K562 (cell line): ENCODE results near the gene HMOX2. TPM values are rescaled to one million over a fixed set of nuclear protein-coding genes. Genes with fewer than 3 reads are reported as not detected.

Experiments
- ATAC-seq: fragments of 200-7000 bp; cut with Tn5 transposase; 3 replicates; pipeline ENCODE4 v1.9.1; 2020; ENCODE audit warnings: moderate library complexity
- BruUV-seq: library from RNA; stranded (reverse); fragments of 400-500 nt; replicated peaks from 2 replicates; lab custom pipeline; 2021; lab: Mats Ljungman, UMichigan
- CTCF ChIA-PET: fragments of 300-600 bp; formaldehyde crosslinking; extraction: SDS; loops from one replicate; lab custom pipeline; 2021; ENCODE audit warnings: low intra/inter-chr PET ratio; lab: Yijun Ruan, JAX
- POLR2A ChIA-PET: fragments of 300-600, 350-650 bp; sonication (Branson Sonifier 250); formaldehyde crosslinking; extraction: SDS; loops from one replicate; lab custom pipeline; 2021; ENCODE audit warnings: antibody characterized with exemption, inconsistent platforms; lab: Yijun Ruan, JAX
- DNase-seq, 4 experiments: peaks; one replicate each; pipeline versions ENCODE4 v3.0.0 to v3.0.0-alpha.2; 2011 to 2018; ENCODE audit warnings: low spot score in 3 of 4, mixed read lengths in 3 of 4; ENCODE audit errors: extremely low read depth in 1 of 4
- FAIRE-seq: peaks from 2 replicates; lab custom pipeline; 2011; peaks lifted over from hg19 to GRCh38; lab: Jason Lieb, UNC
- H2AFZ ChIP-seq: 2 replicates; pipeline ENCODE4 v1.6.0; 2011; ENCODE audit warnings: low read depth, low read length, control low read depth, inconsistent platforms
- H3K27ac ChIP-seq: fragments of 200-600 bp; 3 replicates; pipeline ENCODE4 v1.8.0; 2011; ENCODE audit warnings: low read depth, mild to moderate bottlenecking, control low read depth, inconsistent platforms, low read length, moderate library complexity, mixed read lengths; ENCODE audit errors: extremely low read depth
- H3K27me3 ChIP-seq, 2 experiments: fragments of 300-600 bp in 1 of 2; 2 replicates in 1 of 2; 3 replicates in 1 of 2; pipeline versions ENCODE4 v1.6.0 to v1.8.0; 2011; ENCODE audit warnings: inconsistent platforms in 2 of 2, low read length in 2 of 2, mild to moderate bottlenecking in 1 of 2, mixed read lengths in 1 of 2, moderate library complexity in 1 of 2; ENCODE audit not compliant: control insufficient read depth in 2 of 2, insufficient read depth in 2 of 2
- H3K36me3 ChIP-seq: fragments of 300-600 bp; 3 replicates; pipeline ENCODE4 v1.8.0; 2011; ENCODE audit warnings: mild to moderate bottlenecking, low read length, inconsistent platforms; ENCODE audit not compliant: control insufficient read depth, insufficient read depth
- H3K4me1 ChIP-seq, 2 experiments: fragments of 200-600 bp in 1 of 2; replicated peaks in 1 of 2; 2 replicates in 1 of 2; 3 replicates in 1 of 2; pipeline versions ENCODE4 v1.5.1 to v1.8.0; 2011; ENCODE audit warnings: inconsistent platforms in 2 of 2, low read length in 2 of 2, mild to moderate bottlenecking in 1 of 2, mixed read lengths in 1 of 2, moderate library complexity in 1 of 2; ENCODE audit not compliant: control insufficient read depth in 2 of 2, insufficient read depth in 2 of 2
- H3K4me2 ChIP-seq: 2 replicates; pipeline ENCODE4 v1.6.1; 2011; ENCODE audit warnings: low read length, control low read depth, inconsistent platforms, mixed read lengths; ENCODE audit not compliant: insufficient read depth
- H3K4me3 ChIP-seq: fragments of 200-600 bp; sonication (generic), shearing (Covaris generic); 2 replicates; pipeline ENCODE4 v1.5.1; 2016; ENCODE audit warnings: control low read depth, inconsistent platforms
- H3K79me2 ChIP-seq: fragments of 200-600 bp; 3 replicates; pipeline ENCODE4 v1.8.0; 2011; ENCODE audit warnings: low read length, inconsistent platforms; ENCODE audit not compliant: control insufficient read depth, insufficient read depth
- H3K9ac ChIP-seq, 2 experiments: 2 replicates each; pipeline versions ENCODE4 v1.6.0 to v1.6.1; 2011; ENCODE audit warnings: low read depth in 2 of 2, low read length in 2 of 2, control low read depth in 1 of 2, inconsistent platforms in 1 of 2, mild to moderate bottlenecking in 1 of 2, mixed read lengths in 1 of 2; ENCODE audit not compliant: insufficient read depth in 1 of 2
- H3K9me1 ChIP-seq: one replicate; pipeline ENCODE4 v1.6.0; 2011; ENCODE audit warnings: inconsistent platforms, mild to moderate bottlenecking, low read length, moderate library complexity; ENCODE audit not compliant: control insufficient read depth, insufficient read depth
- H3K9me3 ChIP-seq: replicated peaks from 2 replicates; pipeline ENCODE4 v1.5.1; 2011; ENCODE audit warnings: low read depth, low read length, inconsistent platforms; ENCODE audit not compliant: control insufficient read depth, insufficient read depth
- H4K20me1 ChIP-seq: replicated peaks from 2 replicates; pipeline ENCODE4 v1.6.1; 2011; ENCODE audit warnings: low read length, inconsistent platforms, mixed read lengths; ENCODE audit not compliant: control insufficient read depth, insufficient read depth
- ADNP ChIP-seq: fragments of 200-800 bp; sonication (Bioruptor generic); IDR thresholded peaks from 2 replicates; pipeline ENCODE4 v1.6.1; 2016; ENCODE audit warnings: missing genetic modification characterization, missing compliant biosample characterization
- BACH1 ChIP-seq: fragments of 200-800 bp; sonication (Bioruptor generic); IDR thresholded peaks from 2 replicates; pipeline ENCODE4 v1.6.1; 2016; ENCODE audit warnings: missing genetic modification characterization, missing compliant biosample characterization
- BMI1 ChIP-seq: fragments of 150-350 bp; IDR thresholded peaks from 2 replicates; pipeline ENCODE4 v1.6.1; 2014; ENCODE audit warnings: low read length
- CBFA2T2 ChIP-seq: fragments of 450-650 bp; conservative IDR thresholded peaks from 2 replicates; pipeline ENCODE4 v1.6.1; 2017; ENCODE audit warnings: mild to moderate bottlenecking
- GABPA ChIP-seq: fragments of 200-800 bp; sonication (Bioruptor generic); conservative IDR thresholded peaks from 2 replicates; pipeline ENCODE4 v1.6.1; 2016; ENCODE audit warnings: low read depth, missing genetic modification characterization, missing compliant biosample characterization
- MTA3 ChIP-seq: fragments of 450-650 bp; formaldehyde crosslinking; IDR thresholded peaks from 2 replicates; pipeline ENCODE4 v1.6.1; 2017; ENCODE audit warnings: mild to moderate bottlenecking, borderline replicate concordance
- NEUROD1 ChIP-seq: fragments of 150-350 bp; IDR thresholded peaks from 2 replicates; pipeline ENCODE4 v1.6.1; 2014; ENCODE audit warnings: borderline replicate concordance, low read length, low read depth; ENCODE audit not compliant: partially characterized antibody
- RBFOX2 ChIP-seq: fragments of 200-400 bp; formaldehyde crosslinking; IDR thresholded peaks from 2 replicates; pipeline ENCODE4 v1.6.1; 2017; ENCODE audit warnings: low read depth, mild to moderate bottlenecking, low read length, moderate library complexity
- RBM22 ChIP-seq: fragments of 200-400 bp; formaldehyde crosslinking; IDR thresholded peaks from 2 replicates; pipeline ENCODE4 v1.6.1; 2018; ENCODE audit warnings: low read length, low read depth; ENCODE audit not compliant: poor library complexity, severe bottlenecking
- ZC3H8 ChIP-seq: fragments of 450-650 bp; IDR thresholded peaks from 2 replicates; pipeline ENCODE4 v1.6.1; 2017
- ZEB2 ChIP-seq: fragments of 450-650 bp; IDR thresholded peaks from 2 replicates; pipeline ENCODE4 v1.6.1; 2016
- WGBS: fragments of 100-300 bp; shearing (Covaris generic); methylation state at CpG from one replicate; pipeline ENCODE4 v1.1.6; 2016; ENCODE audit warnings: low coverage, mixed read lengths; ENCODE audit not compliant: insufficient coverage; ENCODE audit errors: missing lambda C conversion rate; 5-methylcytosine and 5-hydroxymethylcytosine counted together
- in situ Hi-C: fragments of 300-500 bp; cut with MboI; formaldehyde crosslinking; loops from 4 replicates; pipeline ENCODE4 v1.15.0; 2018; ENCODE audit warnings: inconsistent platforms, mixed read lengths
- intact Hi-C: fragments of 100-400 bp; cut with micrococcal nuclease; formaldehyde crosslinking; loops from 2 replicates; pipeline ENCODE4 v1.14.2; 2022
- polyA plus RNA-seq, 8 experiments: library from polyadenylated mRNA; depleted of rRNA in 4 of 8; stranded (reverse) in 5 of 8; unstranded in 3 of 8; fragments of >200 nt; fragmentation: Nextera tagmentation in 2 of 8; fragmentation: Illumina TruSeq in 1 of 8; extraction: Ambion mirVana in 2 of 8; extraction: Trizol in 1 of 8; gene quantifications; 2 replicates each; pipeline versions ENCODE4 v1.2.1 to v1.2.3, GENCODE V29; 2011 to 2014; ENCODE audit warnings: inconsistent platforms in 1 of 8, missing spikeins in 1 of 8
- total RNA-seq, 7 experiments: library from RNA; depleted of rRNA in 6 of 7; stranded (reverse); fragments of >200 nt in 6 of 7; fragmentation: Illumina TruSeq in 2 of 7; extraction: Trizol in 2 of 7; gene quantifications; 2 replicates each; pipeline versions ENCODE4 v1.2.1 to v1.2.3, GENCODE V29; 2011 to 2021; ENCODE audit warnings: low replicate concordance in 1 of 7
- TF ChIP-seq, protein P1 (sequence below): fragments of 250-450 bp; sonication (Bioruptor Pico); IDR thresholded peaks from 2 replicates; pipeline ENCODE4 v1.5.0; 2021
- TF ChIP-seq, protein P2 (sequence below): fragments of 450-650 bp; formaldehyde crosslinking; IDR thresholded peaks from 2 replicates; pipeline ENCODE4 v1.4.0; 2020; ENCODE audit warnings: mild to moderate bottlenecking
- TF ChIP-seq, protein P3 (sequence below): fragments of 450-650 bp; IDR thresholded peaks from 2 replicates; pipeline ENCODE4 v1.6.1; 2016; ENCODE audit warnings: antibody characterized with exemption
- TF ChIP-seq, protein P4 (sequence below): sonication (generic); formaldehyde crosslinking; IDR thresholded peaks from 2 replicates; pipeline ENCODE4 v1.8.1; 2023; ENCODE audit warnings: missing genetic modification reagents, mild to moderate bottlenecking, borderline replicate concordance

HMOX2 gene
- total and polyA plus RNA-seq, 9 of the 15 experiments (the other 6 are each of a cell fraction or from before 2014, with no cell fraction given) = 26.8 to 87.4 (median 57.4) TPM

DNA sequence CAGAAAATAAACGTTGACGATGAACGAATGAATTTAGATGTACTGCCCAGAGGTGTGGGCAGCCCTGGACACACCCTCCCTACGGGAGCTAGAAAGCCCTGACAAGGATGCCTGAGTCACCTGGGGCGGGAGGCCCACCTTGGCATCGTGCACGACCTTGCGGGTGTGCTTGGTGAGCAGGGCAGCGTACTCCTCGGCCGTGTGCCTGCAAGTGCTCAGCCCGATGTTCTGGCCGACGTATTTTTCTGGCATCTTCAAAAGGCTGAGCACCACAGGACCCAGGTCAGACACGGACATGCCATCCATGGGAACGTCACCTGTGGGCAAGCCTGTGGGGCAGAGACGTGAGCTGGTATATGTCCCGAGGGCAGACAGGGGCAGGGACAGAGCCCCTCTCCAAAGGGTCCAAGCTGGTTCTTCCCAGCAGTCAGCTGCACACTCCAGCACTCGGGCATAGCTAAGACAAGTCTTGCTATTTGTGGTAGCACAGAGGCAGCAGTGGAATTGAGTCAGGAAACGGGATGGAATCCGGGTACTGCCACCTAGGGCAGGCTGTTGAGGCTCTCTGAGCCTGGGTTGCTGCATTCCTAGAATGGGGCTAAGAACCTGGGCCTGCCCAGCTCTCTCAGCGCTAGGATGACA lies 12.6 kb upstream of the HMOX2 start:
- Histone ChIP-seq H3K9me1 (no peaks in the 10 kb centered on the region), H3K4me2 (no peak overlapping the region), H3K36me3 (peaks cover 66% of the 10 kb centered on the region; the same call in 2 of the 3 replicates), H3K27ac (no peak overlapping the region), H3K79me2 (no peaks in the 10 kb centered on the region), H3K4me1 (peaks cover 0 to 18% of the 10 kb centered on the region in 2 experiments; a peak in 2 of 5 replicates), H3K27me3 (no peaks in the 10 kb centered on the region), H3K9me3 (no peaks in the 10 kb centered on the region), H3K9ac (peak overlapping the region in 1 of 2 experiments; percentile 48; a peak in 2 of 4 replicates), H3K4me3 (no peak overlapping the region), H2AFZ (no peak overlapping the region), H4K20me1 (no peaks in the 10 kb centered on the region)
- FAIRE-seq (no peak), DNase-seq (no peak), ATAC-seq (no peak)
- POLR2A ChIA-PET = interaction anchor here (0.7 to 7.2 kb wide), 6 partner anchors 8 to 642 kb away, joined by 3 to 59 read pairs (median 6); partner anchors contain the start of gene NMRAL1
- in situ Hi-C loops (no loop called here), intact Hi-C loops (no loop called here)
- 88% methylated on average over 21 of the region's 22 CpGs for WGBS
- CTCF ChIA-PET = no interaction called here
- no TSS peak for BruUV-seq
- TF ChIP-seq RBFOX2 (peak; percentile 32; the same call in 1 of the 2 replicates), MTA3 (no peak), ADNP (no peak), ZEB2 (no peak), RBM22 (no peak), BACH1 (tag) (no peak), CBFA2T2 (no peak), BMI1 (no peak), NEUROD1 (no peak), GABPA (tag) (no peak), ZC3H8 (no peak)
- TF ChIP-seq, protein P1, sequence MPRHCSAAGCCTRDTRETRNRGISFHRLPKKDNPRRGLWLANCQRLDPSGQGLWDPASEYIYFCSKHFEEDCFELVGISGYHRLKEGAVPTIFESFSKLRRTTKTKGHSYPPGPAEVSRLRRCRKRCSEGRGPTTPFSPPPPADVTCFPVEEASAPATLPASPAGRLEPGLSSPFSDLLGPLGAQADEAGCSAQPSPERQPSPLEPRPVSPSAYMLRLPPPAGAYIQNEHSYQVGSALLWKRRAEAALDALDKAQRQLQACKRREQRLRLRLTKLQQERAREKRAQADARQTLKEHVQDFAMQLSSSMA (CRISPR knock-in tag) = no peak
- TF ChIP-seq, protein P2, sequence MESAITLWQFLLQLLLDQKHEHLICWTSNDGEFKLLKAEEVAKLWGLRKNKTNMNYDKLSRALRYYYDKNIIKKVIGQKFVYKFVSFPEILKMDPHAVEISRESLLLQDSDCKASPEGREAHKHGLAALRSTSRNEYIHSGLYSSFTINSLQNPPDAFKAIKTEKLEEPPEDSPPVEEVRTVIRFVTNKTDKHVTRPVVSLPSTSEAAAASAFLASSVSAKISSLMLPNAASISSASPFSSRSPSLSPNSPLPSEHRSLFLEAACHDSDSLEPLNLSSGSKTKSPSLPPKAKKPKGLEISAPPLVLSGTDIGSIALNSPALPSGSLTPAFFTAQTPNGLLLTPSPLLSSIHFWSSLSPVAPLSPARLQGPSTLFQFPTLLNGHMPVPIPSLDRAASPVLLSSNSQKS (CRISPR knock-in tag) = no peak
- TF ChIP-seq, protein P3, sequence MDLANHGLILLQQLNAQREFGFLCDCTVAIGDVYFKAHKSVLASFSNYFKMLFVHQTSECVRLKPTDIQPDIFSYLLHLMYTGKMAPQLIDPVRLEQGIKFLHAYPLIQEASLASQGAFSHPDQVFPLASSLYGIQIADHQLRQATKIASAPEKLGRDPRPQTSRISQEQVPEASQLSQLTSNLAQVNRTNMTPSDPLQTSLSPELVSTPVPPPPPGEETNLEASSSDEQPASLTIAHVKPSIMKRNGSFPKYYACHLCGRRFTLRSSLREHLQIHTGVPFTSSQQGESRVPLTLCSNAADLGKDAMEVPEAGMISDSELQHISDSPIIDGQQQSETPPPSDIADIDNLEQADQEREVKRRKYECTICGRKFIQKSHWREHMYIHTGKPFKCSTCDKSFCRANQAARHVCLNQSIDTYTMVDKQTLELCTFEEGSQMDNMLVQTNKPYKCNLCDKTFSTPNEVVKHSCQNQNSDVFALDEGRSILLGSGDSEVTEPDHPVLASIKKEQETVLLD = no peak
- TF ChIP-seq, protein P4, sequence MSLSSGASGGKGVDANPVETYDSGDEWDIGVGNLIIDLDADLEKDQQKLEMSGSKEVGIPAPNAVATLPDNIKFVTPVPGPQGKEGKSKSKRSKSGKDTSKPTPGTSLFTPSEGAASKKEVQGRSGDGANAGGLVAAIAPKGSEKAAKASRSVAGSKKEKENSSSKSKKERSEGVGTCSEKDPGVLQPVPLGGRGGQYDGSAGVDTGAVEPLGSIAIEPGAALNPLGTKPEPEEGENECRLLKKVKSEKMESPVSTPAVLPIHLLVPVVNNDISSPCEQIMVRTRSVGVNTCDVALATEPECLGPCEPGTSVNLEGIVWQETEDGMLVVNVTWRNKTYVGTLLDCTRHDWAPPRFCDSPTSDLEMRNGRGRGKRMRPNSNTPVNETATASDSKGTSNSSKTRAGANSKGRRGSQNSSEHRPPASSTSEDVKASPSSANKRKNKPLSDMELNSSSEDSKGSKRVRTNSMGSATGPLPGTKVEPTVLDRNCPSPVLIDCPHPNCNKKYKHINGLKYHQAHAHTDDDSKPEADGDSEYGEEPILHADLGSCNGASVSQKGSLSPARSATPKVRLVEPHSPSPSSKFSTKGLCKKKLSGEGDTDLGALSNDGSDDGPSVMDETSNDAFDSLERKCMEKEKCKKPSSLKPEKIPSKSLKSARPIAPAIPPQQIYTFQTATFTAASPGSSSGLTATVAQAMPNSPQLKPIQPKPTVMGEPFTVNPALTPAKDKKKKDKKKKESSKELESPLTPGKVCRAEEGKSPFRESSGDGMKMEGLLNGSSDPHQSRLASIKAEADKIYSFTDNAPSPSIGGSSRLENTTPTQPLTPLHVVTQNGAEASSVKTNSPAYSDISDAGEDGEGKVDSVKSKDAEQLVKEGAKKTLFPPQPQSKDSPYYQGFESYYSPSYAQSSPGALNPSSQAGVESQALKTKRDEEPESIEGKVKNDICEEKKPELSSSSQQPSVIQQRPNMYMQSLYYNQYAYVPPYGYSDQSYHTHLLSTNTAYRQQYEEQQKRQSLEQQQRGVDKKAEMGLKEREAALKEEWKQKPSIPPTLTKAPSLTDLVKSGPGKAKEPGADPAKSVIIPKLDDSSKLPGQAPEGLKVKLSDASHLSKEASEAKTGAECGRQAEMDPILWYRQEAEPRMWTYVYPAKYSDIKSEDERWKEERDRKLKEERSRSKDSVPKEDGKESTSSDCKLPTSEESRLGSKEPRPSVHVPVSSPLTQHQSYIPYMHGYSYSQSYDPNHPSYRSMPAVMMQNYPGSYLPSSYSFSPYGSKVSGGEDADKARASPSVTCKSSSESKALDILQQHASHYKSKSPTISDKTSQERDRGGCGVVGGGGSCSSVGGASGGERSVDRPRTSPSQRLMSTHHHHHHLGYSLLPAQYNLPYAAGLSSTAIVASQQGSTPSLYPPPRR (CRISPR knock-in tag) = no peak
